HEK293 (cell line): ENCODE measurements around the gene MRPL17.

Experiments used
- CTCF ChIA-PET: fragments of 350-600 bp; formaldehyde crosslinking; extraction: SDS; loops from one replicate; lab custom pipeline; 2021; ENCODE audit warnings: antibody characterized with exemption; lab: Yijun Ruan, JAX
- POLR2A ChIA-PET: fragments of 300-600 bp; formaldehyde crosslinking; extraction: SDS; loops from one replicate; lab custom pipeline; 2020; ENCODE audit warnings: antibody characterized with exemption, inconsistent platforms; lab: Yijun Ruan, JAX
- H3K27ac ChIP-seq: fragments of 200-500 bp; sonication (Bioruptor generic); 2 replicates; pipeline ENCODE4 v1.5.1; 2014; ENCODE audit warnings: low read depth, low read length, control low read depth, inconsistent platforms; ENCODE audit errors: extremely low read depth
- H3K36me3 ChIP-seq, 2 experiments: fragments of 200-500 bp in 1 of 2; sonication (Bioruptor generic) in 1 of 2; 1 replicate in 1 of 2; 2 replicates in 1 of 2; pipeline ENCODE4 v1.5.1; 2014 to 2017; ENCODE audit warnings: inconsistent platforms in 2 of 2, low read length in 2 of 2; ENCODE audit not compliant: control insufficient read depth in 2 of 2, insufficient read depth in 1 of 2
- H3K4me1 ChIP-seq: fragments of 200-500 bp; sonication (Bioruptor generic); 2 replicates; pipeline ENCODE4 v1.5.1; 2014; ENCODE audit warnings: mild to moderate bottlenecking, low read length, inconsistent platforms; ENCODE audit not compliant: control insufficient read depth, insufficient read depth
- H3K4me3 ChIP-seq: 2 replicates; pipeline ENCODE4 v1.5.1; 2011; ENCODE audit warnings: low read depth, mild to moderate bottlenecking, control low read depth, low read length, moderate library complexity
- H3K9me3 ChIP-seq: fragments of 200-500 bp; sonication (Bioruptor generic); 2 replicates; pipeline ENCODE4 v1.5.1; 2014; ENCODE audit warnings: low read depth, low read length, inconsistent platforms; ENCODE audit not compliant: control insufficient read depth, insufficient read depth
- IKZF3 ChIP-seq: fragments of 450-650 bp; IDR thresholded peaks from 2 replicates; pipeline ENCODE4 v1.5.0; 2018; ENCODE audit warnings: missing biosample characterization, mild to moderate bottlenecking, missing genetic modification characterization, moderate library complexity
- KLF7 ChIP-seq: fragments of 450-650 bp; formaldehyde crosslinking; IDR thresholded peaks from 2 replicates; pipeline ENCODE4 v1.5.1; 2016; ENCODE audit warnings: missing biosample characterization, missing genetic modification characterization, borderline replicate concordance
- SCRT2 ChIP-seq: fragments of 450-650 bp; formaldehyde crosslinking; IDR thresholded peaks from 2 replicates; pipeline ENCODE4 v1.5.1; 2016; ENCODE audit warnings: missing biosample characterization, missing genetic modification characterization
- TCF7L2 ChIP-seq: IDR thresholded peaks from 2 replicates; pipeline ENCODE4 v1.6.1; 2011; ENCODE audit warnings: low read depth, mild to moderate bottlenecking, inconsistent platforms, low read length, moderate library complexity, borderline replicate concordance
- ZBTB20 ChIP-seq: fragments of 450-650 bp; formaldehyde crosslinking; IDR thresholded peaks from 2 replicates; pipeline ENCODE4 v1.5.1; 2016; ENCODE audit warnings: missing biosample characterization, missing genetic modification characterization
- ZFP3 ChIP-seq: fragments of 450-650 bp; formaldehyde crosslinking; IDR thresholded peaks from 2 replicates; pipeline ENCODE4 v1.5.1; 2016; ENCODE audit warnings: low read depth, missing biosample characterization, missing genetic modification characterization
- ZFP37 ChIP-seq: fragments of 450-650 bp; formaldehyde crosslinking; IDR thresholded peaks from 2 replicates; pipeline ENCODE4 v1.5.1; 2016; ENCODE audit warnings: missing biosample characterization, missing genetic modification characterization
- ZNF248 ChIP-seq: fragments of 450-650 bp; formaldehyde crosslinking; IDR thresholded peaks from 2 replicates; pipeline ENCODE4 v1.5.1; 2017; ENCODE audit warnings: missing biosample characterization, missing genetic modification characterization
- ZNF311 ChIP-seq: fragments of 450-650 bp; formaldehyde crosslinking; IDR thresholded peaks from 2 replicates; pipeline ENCODE4 v1.5.1; 2017; ENCODE audit warnings: missing biosample characterization, missing genetic modification characterization, borderline replicate concordance
- ZNF521 ChIP-seq: fragments of 450-650 bp; formaldehyde crosslinking; IDR thresholded peaks from 2 replicates; pipeline ENCODE4 v1.5.1; 2017; ENCODE audit warnings: missing biosample characterization, mild to moderate bottlenecking, missing genetic modification characterization
- ZNF529 ChIP-seq: fragments of 450-650 bp; formaldehyde crosslinking; IDR thresholded peaks from 2 replicates; pipeline ENCODE4 v1.5.1; 2017; ENCODE audit warnings: missing genetic modification characterization, missing biosample characterization; ENCODE audit not compliant: insufficient replicate concordance
- ZNF544 ChIP-seq: fragments of 450-650 bp; formaldehyde crosslinking; IDR thresholded peaks from 2 replicates; pipeline ENCODE4 v1.5.0; 2017; ENCODE audit warnings: missing biosample characterization, missing genetic modification characterization
- ZNF548 ChIP-seq: fragments of 450-650 bp; formaldehyde crosslinking; IDR thresholded peaks from 2 replicates; pipeline ENCODE4 v1.5.1; 2016; ENCODE audit warnings: missing biosample characterization, missing genetic modification characterization
- ZNF558 ChIP-seq: fragments of 450-650 bp; formaldehyde crosslinking; IDR thresholded peaks from 2 replicates; pipeline ENCODE4 v1.5.1; 2016; ENCODE audit warnings: missing biosample characterization, missing genetic modification characterization
- ZNF677 ChIP-seq: fragments of 450-650 bp; IDR thresholded peaks from 2 replicates; pipeline ENCODE4 v1.5.0; 2018; ENCODE audit warnings: missing biosample characterization, mild to moderate bottlenecking, missing genetic modification characterization, moderate library complexity
- ZNF747 ChIP-seq: fragments of 450-650 bp; formaldehyde crosslinking; IDR thresholded peaks from 2 replicates; pipeline ENCODE4 v1.5.1; 2016; ENCODE audit warnings: missing biosample characterization, missing genetic modification characterization
- ZNF76 ChIP-seq: fragments of 450-650 bp; formaldehyde crosslinking; IDR thresholded peaks from 2 replicates; pipeline ENCODE4; 2016; ENCODE audit warnings: low read depth, missing biosample characterization, missing genetic modification characterization, borderline replicate concordance
- TF ChIP-seq, protein P1 (sequence below): fragments of 450-650 bp; formaldehyde crosslinking; IDR thresholded peaks from 2 replicates; pipeline ENCODE4 v1.5.1; 2016; ENCODE audit warnings: missing biosample characterization, missing genetic modification characterization
- TF ChIP-seq, protein P2 (sequence below): fragments of 450-650 bp; formaldehyde crosslinking; IDR thresholded peaks from 2 replicates; pipeline ENCODE4 v1.5.1; 2017; ENCODE audit warnings: missing biosample characterization, missing genetic modification characterization
- TF ChIP-seq, protein P3 (sequence below): fragments of 450-650 bp; formaldehyde crosslinking; IDR thresholded peaks from 2 replicates; pipeline ENCODE4 v1.5.1; 2016; ENCODE audit warnings: missing biosample characterization, missing genetic modification characterization, borderline replicate concordance
- TF ChIP-seq, protein P4 (sequence below): fragments of 450-650 bp; formaldehyde crosslinking; IDR thresholded peaks from 2 replicates; pipeline ENCODE4 v1.5.1; 2016; ENCODE audit warnings: missing biosample characterization, missing genetic modification characterization
- TF ChIP-seq, protein P5 (sequence below): fragments of 450-650 bp; formaldehyde crosslinking; IDR thresholded peaks from 2 replicates; pipeline ENCODE4 v1.5.1; 2016; ENCODE audit warnings: missing biosample characterization, missing genetic modification characterization, low read depth
- TF ChIP-seq, protein P6 (sequence below): fragments of 450-650 bp; formaldehyde crosslinking; conservative IDR thresholded peaks from 2 replicates; pipeline ENCODE4 v1.5.1; 2016; ENCODE audit warnings: low read depth, missing biosample characterization, missing genetic modification characterization

MRPL17 gene

DNA sequence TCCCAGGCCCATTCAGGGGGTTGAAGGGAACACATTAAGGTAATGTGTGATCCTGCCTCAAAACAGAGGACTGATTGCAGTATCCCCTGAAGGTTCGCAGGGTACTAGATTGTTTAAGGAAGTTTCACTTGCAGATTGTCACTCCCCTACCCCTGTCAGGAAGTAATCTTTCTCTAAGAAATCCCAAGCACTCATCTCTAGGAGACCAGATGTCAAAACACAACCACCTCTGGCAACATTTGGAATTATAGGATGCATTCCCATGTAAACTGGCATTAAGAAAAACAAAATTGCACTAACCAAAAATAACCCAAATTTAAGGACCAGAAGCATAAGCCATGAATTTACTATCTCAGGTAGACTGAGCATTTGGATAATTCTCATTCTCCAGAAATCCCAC lies 1.6 kb downstream of the MRPL17 start (continued):
- TF ChIP-seq, protein P1, sequence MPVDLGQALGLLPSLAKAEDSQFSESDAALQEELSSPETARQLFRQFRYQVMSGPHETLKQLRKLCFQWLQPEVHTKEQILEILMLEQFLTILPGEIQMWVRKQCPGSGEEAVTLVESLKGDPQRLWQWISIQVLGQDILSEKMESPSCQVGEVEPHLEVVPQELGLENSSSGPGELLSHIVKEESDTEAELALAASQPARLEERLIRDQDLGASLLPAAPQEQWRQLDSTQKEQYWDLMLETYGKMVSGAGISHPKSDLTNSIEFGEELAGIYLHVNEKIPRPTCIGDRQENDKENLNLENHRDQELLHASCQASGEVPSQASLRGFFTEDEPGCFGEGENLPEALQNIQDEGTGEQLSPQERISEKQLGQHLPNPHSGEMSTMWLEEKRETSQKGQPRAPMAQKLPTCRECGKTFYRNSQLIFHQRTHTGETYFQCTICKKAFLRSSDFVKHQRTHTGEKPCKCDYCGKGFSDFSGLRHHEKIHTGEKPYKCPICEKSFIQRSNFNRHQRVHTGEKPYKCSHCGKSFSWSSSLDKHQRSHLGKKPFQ (tag by site-specific recombination): no peak

DNA sequence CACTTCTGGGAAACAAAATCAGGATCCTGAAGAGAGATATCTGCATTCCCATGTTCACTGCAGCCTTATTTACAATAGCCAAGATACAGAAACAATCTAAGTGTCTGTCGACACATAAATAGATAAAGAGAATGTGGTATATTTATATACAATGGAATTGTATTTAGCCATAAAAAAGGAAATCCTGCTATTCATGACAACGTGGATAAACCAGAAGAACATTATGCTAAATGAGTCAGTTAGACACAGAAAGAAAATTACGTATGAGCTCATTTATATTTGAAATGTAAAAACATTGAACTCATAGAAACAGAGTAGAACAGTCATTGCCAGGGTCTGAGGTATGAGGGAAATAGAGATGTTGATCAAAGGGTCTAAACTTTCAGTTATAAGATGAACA lies 6.1 kb downstream of the MRPL17 start:
- CTCF ChIA-PET: interaction anchor here (0.6 to 1.1 kb wide), 3 partner anchors 9 to 78 kb away, joined by 3 to 7 read pairs (median 3); no protein-coding TSS in a partner anchor
- Histone ChIP-seq H3K36me3 (peaks cover 0 to 25% of the 10 kb centered on the region in 2 experiments; a peak in 1 of 3 replicates), H3K9me3 (no peaks in the 10 kb centered on the region), H3K27ac (no peak overlapping the region)
- no peak for TF ChIP-seq ZNF248 (tag by site-specific recombination)
- TF ChIP-seq ZFP37 (tag by site-specific recombination): no peak
- TF ChIP-seq ZNF529 (tag by site-specific recombination): no peak
- no peak for TF ChIP-seq ZNF521 (tag by site-specific recombination)
- no peak for TF ChIP-seq KLF7 (tag by site-specific recombination)
- no peak for TF ChIP-seq ZFP3 (tag by site-specific recombination)
- no peak for TF ChIP-seq ZNF558 (tag by site-specific recombination)
- TF ChIP-seq ZBTB20: no peak
- no peak for TF ChIP-seq ZNF76 (tag by site-specific recombination)
- TF ChIP-seq ZNF677 (tag by site-specific recombination): no peak
- TF ChIP-seq, protein P2, sequence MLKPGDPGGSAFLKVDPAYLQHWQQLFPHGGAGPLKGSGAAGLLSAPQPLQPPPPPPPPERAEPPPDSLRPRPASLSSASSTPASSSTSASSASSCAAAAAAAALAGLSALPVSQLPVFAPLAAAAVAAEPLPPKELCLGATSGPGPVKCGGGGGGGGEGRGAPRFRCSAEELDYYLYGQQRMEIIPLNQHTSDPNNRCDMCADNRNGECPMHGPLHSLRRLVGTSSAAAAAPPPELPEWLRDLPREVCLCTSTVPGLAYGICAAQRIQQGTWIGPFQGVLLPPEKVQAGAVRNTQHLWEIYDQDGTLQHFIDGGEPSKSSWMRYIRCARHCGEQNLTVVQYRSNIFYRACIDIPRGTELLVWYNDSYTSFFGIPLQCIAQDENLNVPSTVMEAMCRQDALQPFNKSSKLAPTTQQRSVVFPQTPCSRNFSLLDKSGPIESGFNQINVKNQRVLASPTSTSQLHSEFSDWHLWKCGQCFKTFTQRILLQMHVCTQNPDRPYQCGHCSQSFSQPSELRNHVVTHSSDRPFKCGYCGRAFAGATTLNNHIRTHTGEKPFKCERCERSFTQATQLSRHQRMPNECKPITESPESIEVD (tag by site-specific recombination): no peak
- no peak for TF ChIP-seq SCRT2 (tag by site-specific recombination)
- TF ChIP-seq, all 188 proteins: peak for 0
- H3K4me1 ChIP-seq: no peaks in the 10 kb centered on the region
- no peak overlapping the region for H3K4me3 ChIP-seq
- POLR2A ChIA-PET: interaction anchor here (1.0 kb wide), 1 partner anchor 70 kb away, joined by 3 read pairs; no protein-coding TSS in a partner anchor

DNA sequence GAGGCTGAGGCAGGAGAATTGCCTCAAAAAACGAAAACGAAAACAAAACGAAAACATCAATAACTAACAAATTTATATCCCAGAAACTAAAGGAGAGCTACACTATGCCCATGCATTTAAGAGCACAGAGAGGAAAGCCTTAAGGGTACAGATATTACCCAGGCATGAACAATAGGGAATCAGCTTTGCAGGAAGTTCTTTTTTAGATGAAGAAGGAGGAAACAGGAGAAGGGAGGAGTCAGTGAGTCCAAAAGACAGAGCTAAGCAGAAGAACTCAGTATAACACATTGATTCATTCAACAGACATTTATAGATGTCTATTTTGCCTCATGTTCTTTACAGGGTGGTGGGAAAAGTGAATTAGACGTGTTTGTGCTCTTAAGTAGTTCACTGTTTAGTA lies 8.3 kb downstream of the MRPL17 start:
- no peaks in the 10 kb centered on the region for H3K9me3 ChIP-seq
- ChIA-PET CTCF (no interaction called here), POLR2A (no interaction called here)
- no peak overlapping the region for H3K27ac ChIP-seq
- no peaks in the 10 kb centered on the region for H3K4me1 ChIP-seq
- H3K4me3 ChIP-seq: no peak overlapping the region
- H3K36me3 ChIP-seq: peaks cover 0 to 5% of the 10 kb centered on the region in 2 experiments; a peak in 1 of 3 replicates
- TF ChIP-seq, protein P3, sequence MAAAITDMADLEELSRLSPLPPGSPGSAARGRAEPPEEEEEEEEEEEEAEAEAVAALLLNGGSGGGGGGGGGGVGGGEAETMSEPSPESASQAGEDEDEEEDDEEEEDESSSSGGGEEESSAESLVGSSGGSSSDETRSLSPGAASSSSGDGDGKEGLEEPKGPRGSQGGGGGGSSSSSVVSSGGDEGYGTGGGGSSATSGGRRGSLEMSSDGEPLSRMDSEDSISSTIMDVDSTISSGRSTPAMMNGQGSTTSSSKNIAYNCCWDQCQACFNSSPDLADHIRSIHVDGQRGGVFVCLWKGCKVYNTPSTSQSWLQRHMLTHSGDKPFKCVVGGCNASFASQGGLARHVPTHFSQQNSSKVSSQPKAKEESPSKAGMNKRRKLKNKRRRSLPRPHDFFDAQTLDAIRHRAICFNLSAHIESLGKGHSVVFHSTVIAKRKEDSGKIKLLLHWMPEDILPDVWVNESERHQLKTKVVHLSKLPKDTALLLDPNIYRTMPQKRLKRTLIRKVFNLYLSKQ (tag by site-specific recombination): no peak
- TF ChIP-seq ZNF747: no peak
- TF ChIP-seq ZNF544 (tag by site-specific recombination): no peak
- TF ChIP-seq IKZF3: no peak
- no peak for TF ChIP-seq ZNF548 (tag by site-specific recombination)
- TF ChIP-seq, protein P4, sequence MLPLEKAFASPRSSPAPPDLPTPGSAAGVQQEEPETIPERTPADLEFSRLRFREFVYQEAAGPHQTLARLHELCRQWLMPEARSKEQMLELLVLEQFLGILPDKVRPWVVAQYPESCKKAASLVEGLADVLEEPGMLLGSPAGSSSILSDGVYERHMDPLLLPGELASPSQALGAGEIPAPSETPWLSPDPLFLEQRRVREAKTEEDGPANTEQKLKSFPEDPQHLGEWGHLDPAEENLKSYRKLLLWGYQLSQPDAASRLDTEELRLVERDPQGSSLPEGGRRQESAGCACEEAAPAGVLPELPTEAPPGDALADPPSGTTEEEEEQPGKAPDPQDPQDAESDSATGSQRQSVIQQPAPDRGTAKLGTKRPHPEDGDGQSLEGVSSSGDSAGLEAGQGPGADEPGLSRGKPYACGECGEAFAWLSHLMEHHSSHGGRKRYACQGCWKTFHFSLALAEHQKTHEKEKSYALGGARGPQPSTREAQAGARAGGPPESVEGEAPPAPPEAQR: no peak
- no peak for TF ChIP-seq TCF7L2
- TF ChIP-seq, protein P5, sequence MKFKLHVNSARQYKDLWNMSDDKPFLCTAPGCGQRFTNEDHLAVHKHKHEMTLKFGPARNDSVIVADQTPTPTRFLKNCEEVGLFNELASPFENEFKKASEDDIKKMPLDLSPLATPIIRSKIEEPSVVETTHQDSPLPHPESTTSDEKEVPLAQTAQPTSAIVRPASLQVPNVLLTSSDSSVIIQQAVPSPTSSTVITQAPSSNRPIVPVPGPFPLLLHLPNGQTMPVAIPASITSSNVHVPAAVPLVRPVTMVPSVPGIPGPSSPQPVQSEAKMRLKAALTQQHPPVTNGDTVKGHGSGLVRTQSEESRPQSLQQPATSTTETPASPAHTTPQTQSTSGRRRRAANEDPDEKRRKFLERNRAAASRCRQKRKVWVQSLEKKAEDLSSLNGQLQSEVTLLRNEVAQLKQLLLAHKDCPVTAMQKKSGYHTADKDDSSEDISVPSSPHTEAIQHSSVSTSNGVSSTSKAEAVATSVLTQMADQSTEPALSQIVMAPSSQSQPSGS (tag by site-specific recombination): no peak
- TF ChIP-seq, protein P6, sequence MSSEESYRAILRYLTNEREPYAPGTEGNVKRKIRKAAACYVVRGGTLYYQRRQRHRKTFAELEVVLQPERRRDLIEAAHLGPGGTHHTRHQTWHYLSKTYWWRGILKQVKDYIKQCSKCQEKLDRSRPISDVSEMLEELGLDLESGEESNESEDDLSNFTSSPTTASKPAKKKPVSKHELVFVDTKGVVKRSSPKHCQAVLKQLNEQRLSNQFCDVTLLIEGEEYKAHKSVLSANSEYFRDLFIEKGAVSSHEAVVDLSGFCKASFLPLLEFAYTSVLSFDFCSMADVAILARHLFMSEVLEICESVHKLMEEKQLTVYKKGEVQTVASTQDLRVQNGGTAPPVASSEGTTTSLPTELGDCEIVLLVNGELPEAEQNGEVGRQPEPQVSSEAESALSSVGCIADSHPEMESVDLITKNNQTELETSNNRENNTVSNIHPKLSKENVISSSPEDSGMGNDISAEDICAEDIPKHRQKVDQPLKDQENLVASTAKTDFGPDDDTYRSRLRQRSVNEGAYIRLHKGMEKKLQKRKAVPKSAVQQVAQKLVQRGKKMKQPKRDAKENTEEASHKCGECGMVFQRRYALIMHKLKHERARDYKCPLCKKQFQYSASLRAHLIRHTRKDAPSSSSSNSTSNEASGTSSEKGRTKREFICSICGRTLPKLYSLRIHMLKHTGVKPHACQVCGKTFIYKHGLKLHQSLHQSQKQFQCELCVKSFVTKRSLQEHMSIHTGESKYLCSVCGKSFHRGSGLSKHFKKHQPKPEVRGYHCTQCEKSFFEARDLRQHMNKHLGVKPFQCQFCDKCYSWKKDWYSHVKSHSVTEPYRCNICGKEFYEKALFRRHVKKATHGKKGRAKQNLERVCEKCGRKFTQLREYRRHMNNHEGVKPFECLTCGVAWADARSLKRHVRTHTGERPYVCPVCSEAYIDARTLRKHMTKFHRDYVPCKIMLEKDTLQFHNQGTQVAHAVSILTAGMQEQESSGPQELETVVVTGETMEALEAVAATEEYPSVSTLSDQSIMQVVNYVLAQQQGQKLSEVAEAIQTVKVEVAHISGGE (tag by site-specific recombination): no peak
- TF ChIP-seq ZNF311 (tag by site-specific recombination): no peak
